CD4-positive, CD25-positive, alpha-beta regulatory T cell (primary cell): ENCODE results near the gene SMG1. TPM values are rescaled to one million over a fixed set of nuclear protein-coding genes. Genes with fewer than 3 reads are reported as not detected.
A peak's percentile ranks its signal among the peaks of the same experiment; 100 is the strongest.
"Not testable (repeated sequence)": the region's sequence is repeated elsewhere in the genome, so short reads cannot be mapped to it uniquely, and the experiment has no call there.

Experiments
- ATAC-seq, 2 donors: fragments of 150-1000 bp; cut with Tn5 transposase; one replicate each; pipeline ENCODE4 v1.10.0; 2021; ENCODE audit warnings: low read depth in 2 of 2, moderate number of reproducible peaks in 2 of 2, moderate library complexity in 1 of 2
- DNase-seq, 3 donors: peaks; one replicate each; pipeline versions ENCODE4 v3.0.0 to v3.0.0-alpha.2; 2012 to 2022; ENCODE audit warnings: mixed read lengths in 1 of 3
- H3K27ac ChIP-seq: one replicate; pipeline ENCODE4 v1.7.0; 2013; ENCODE audit warnings: mild to moderate bottlenecking, low read length; ENCODE audit not compliant: insufficient read depth, poor library complexity, severe bottlenecking
- H3K27me3 ChIP-seq: one replicate; pipeline ENCODE4 v1.7.0; 2013; ENCODE audit warnings: low read length; ENCODE audit not compliant: control insufficient read depth, insufficient read depth
- H3K36me3 ChIP-seq: one replicate; pipeline ENCODE4 v1.7.0; 2013; ENCODE audit warnings: mild to moderate bottlenecking, low read length, moderate library complexity; ENCODE audit not compliant: control insufficient read depth, insufficient read depth
- H3K4me1 ChIP-seq: 2 replicates; pipeline ENCODE4 v1.7.0; 2013; ENCODE audit warnings: mild to moderate bottlenecking, low read length; ENCODE audit not compliant: insufficient read depth, control insufficient read depth, poor library complexity, severe bottlenecking
- H3K4me3 ChIP-seq: one replicate; pipeline ENCODE4 v1.7.0; 2013; ENCODE audit warnings: low read depth, mild to moderate bottlenecking, low read length, moderate library complexity
- H3K9me3 ChIP-seq, 2 experiments: 1 replicate in 1 of 2; 2 replicates in 1 of 2; pipeline ENCODE4 v1.7.0; 2013; ENCODE audit warnings: low read length in 2 of 2, mild to moderate bottlenecking in 1 of 2, moderate library complexity in 1 of 2; ENCODE audit not compliant: control insufficient read depth in 2 of 2
- H3K27ac Mint-ChIP-seq, 3 donors: one replicate each; pipeline ENCODE4 v1.8.0; 2020 to 2022; ENCODE audit warnings: mild to moderate bottlenecking in 3 of 3, mixed read lengths in 3 of 3, moderate library complexity in 2 of 3
- H3K27me3 Mint-ChIP-seq: one replicate; pipeline ENCODE4 v1.8.0; 2022; ENCODE audit warnings: mild to moderate bottlenecking, mixed read lengths
- H3K36me3 Mint-ChIP-seq: one replicate; pipeline ENCODE4 v1.8.0; 2020; ENCODE audit warnings: mixed read lengths
- H3K4me1 Mint-ChIP-seq, 4 donors: one replicate each; pipeline ENCODE4 v1.8.0; 2020 to 2022; ENCODE audit warnings: mixed read lengths in 4 of 4, mild to moderate bottlenecking in 1 of 4
- H3K4me3 Mint-ChIP-seq, 4 donors: one replicate each; pipeline ENCODE4 v1.8.0; 2020 to 2022; ENCODE audit warnings: mild to moderate bottlenecking in 4 of 4, mixed read lengths in 4 of 4, moderate library complexity in 3 of 4
- H3K9me3 Mint-ChIP-seq, 7 donors: one replicate each; pipeline ENCODE4 v1.8.0; 2020 to 2022; ENCODE audit warnings: mixed read lengths in 7 of 7, mild to moderate bottlenecking in 3 of 7, moderate library complexity in 2 of 7
- polyA plus RNA-seq, 4 donors: library from polyadenylated mRNA; unstranded; fragments of 300-500 nt; fragmentation: Illumina TruSeq; gene quantifications; one replicate each; pipeline ENCODE4 v1.2.3, GENCODE V29; 2021
- total RNA-seq: library from RNA; stranded (reverse); gene quantifications from one replicate; pipeline ENCODE4 v1.2.3, GENCODE V29; 2022

SMG1 gene
- total and polyA plus RNA-seq, 5 donors from 2014 or later: 9.2 to 200 (median 11.8) TPM

GRCh38 chr16:18783430-18784341 is 142.5 kb downstream of the SMG1 start:
- Mint-ChIP-seq H3K36me3 (peaks cover 50% of the 10 kb centered on the region), H3K4me3 (peak overlapping the region in 3 of 4 donors; percentile 5 to 71 (median 52)), H3K27me3 (no peaks in the 10 kb centered on the region), H3K27ac (peak overlapping the region; percentile 36 to 84 (median 57)), H3K4me1 (peaks cover 22 to 55% (median 44%) of the 10 kb centered on the region in 4 donors), H3K9me3 (no peaks in the 10 kb centered on the region)
- Histone ChIP-seq H3K36me3 (peaks cover 60% of the 10 kb centered on the region), H3K27me3 (no peaks in the 10 kb centered on the region), H3K4me3 (peak overlapping the region; percentile 2), H3K9me3 (no peaks in the 10 kb centered on the region), H3K27ac (peak overlapping the region; percentile 48), H3K4me1 (peaks cover 51% of the 10 kb centered on the region)
- no peak for ATAC-seq
- no peak for DNase-seq

DNA sequence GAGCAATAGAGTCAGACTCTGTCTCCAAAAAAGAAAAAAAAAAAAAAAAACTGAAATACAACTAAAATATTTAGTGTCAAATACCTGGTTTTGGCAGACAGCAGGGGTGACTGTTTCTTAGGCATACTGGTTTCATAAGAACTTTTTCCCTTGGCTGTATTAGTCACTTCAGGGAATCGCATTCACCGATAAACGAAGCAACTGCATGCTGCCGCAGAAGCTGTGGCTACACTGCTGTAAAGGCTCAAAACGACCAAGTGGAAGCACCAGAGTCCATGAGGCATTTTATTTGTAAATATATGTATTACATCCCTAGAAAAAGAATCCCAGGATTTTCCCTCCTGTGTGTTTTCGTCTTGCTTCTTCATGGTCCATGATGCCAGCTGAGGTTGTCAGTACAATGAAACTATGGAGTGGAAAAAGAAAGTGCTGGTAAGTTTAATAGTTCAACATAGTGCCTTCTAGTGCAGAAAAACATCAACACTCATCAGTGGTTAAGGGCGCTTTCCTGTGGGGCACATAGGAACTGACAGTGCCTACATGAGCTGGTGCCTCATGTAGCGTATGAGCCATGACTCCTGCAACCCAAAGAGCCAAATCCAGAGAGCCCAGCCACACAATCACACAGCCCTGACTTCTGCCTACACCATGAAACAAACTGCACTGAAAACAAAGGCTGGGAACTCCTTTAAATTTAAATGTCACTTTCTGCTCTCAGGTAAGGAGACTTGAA is 143.3 kb downstream of the SMG1 start:
- Histone ChIP-seq H3K27me3 (no peaks in the 10 kb centered on the region), H3K9me3 (no peaks in the 10 kb centered on the region), H3K27ac (no peak overlapping the region), H3K4me1 (peaks cover 43% of the 10 kb centered on the region), H3K36me3 (peaks cover 55% of the 10 kb centered on the region), H3K4me3 (peak overlapping the region; percentile 2)
- Mint-ChIP-seq H3K9me3 (no peaks in the 10 kb centered on the region), H3K36me3 (peaks cover 42% of the 10 kb centered on the region), H3K27me3 (no peaks in the 10 kb centered on the region), H3K4me1 (peaks cover 22 to 47% (median 37%) of the 10 kb centered on the region in 4 donors), H3K4me3 (peak overlapping the region in 3 of 4 donors; percentile 1 to 71 (median 52)), H3K27ac (peak overlapping the region; percentile 5 to 64 (median 57))
- ATAC-seq: peak; percentile 64 to 69
- peak in 1 of 3 donors; percentile 45 for DNase-seq

GRCh38 chr16:18781232-18781631 is 145.0 kb downstream of the SMG1 start:
- H3K4me1 ChIP-seq: peaks cover 28% of the 10 kb centered on the region
- peaks cover 15 to 32% (median 25%) of the 10 kb centered on the region in 4 donors for H3K4me1 Mint-ChIP-seq
- not testable (repeated sequence) for H3K27ac Mint-ChIP-seq, H3K4me3 Mint-ChIP-seq, H3K4me3 ChIP-seq, H3K27ac ChIP-seq, H3K27me3 Mint-ChIP-seq, H3K9me3 Mint-ChIP-seq, ATAC-seq, H3K9me3 ChIP-seq, DNase-seq, H3K27me3 ChIP-seq
- peaks cover 40% of the 10 kb centered on the region for H3K36me3 ChIP-seq
- H3K36me3 Mint-ChIP-seq: peaks cover 31% of the 10 kb centered on the region

DNA sequence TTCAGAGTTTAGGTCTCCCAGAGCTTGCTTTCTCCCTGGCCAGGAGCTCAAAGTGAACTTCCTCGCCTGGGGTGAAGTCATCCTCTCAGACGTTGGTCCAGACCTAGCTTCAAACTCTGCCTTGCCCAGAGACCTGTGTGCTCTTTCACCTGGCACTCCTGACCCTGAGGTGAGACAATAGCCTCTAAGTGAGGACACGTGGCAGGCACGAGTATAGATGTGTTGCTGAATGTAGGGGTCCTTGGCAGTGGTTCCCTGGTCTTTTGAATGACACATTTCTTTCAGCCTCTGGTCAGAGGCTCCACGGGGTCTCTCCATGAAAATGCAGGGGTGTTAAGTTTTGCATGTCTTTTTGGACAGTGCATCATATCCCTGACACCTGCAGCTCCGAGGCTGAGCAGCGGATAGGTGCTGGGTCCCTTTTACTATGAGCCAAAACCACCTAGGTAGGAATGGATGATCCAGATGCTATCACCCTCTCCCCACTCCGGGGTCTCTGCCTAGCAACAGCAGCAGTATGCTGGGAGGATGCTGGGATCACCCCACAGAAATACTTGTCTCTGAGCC is 145.7 kb downstream of the SMG1 start:
- not testable (repeated sequence) for H3K9me3 Mint-ChIP-seq, H3K27me3 Mint-ChIP-seq, H3K27ac ChIP-seq, H3K4me3 ChIP-seq, H3K4me3 Mint-ChIP-seq, H3K9me3 ChIP-seq, ATAC-seq, H3K27ac Mint-ChIP-seq, DNase-seq, H3K27me3 ChIP-seq
- Mint-ChIP-seq H3K36me3 (peaks cover 24% of the 10 kb centered on the region), H3K4me1 (peaks cover 11 to 25% (median 18%) of the 10 kb centered on the region in 4 donors)
- H3K4me1 ChIP-seq: peaks cover 21% of the 10 kb centered on the region
- H3K36me3 ChIP-seq: peaks cover 33% of the 10 kb centered on the region

DNA sequence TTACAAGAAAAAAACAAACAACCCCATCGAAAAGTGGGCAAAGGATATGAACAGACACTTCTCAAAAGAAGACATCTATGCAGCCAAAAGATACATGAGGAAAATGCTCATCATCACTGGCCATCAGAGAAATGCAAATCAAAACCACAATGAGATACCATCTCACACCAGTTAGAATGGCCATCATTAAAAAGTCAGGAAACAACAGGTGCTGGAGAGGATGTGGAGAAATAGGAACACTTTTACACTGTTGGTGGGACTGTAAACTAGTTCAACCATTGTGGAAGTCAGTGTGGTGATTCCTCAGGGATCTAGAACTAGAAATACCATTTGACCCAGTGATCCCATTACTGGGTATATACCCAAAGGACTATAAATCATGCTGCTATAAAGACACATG is 148.5 kb downstream of the SMG1 start:
- H3K9me3 Mint-ChIP-seq, H3K27me3 ChIP-seq, H3K27ac ChIP-seq, H3K4me3 Mint-ChIP-seq, H3K27ac Mint-ChIP-seq, H3K4me3 ChIP-seq, H3K27me3 Mint-ChIP-seq, ATAC-seq, H3K9me3 ChIP-seq, DNase-seq, H3K4me1 ChIP-seq, H3K36me3 Mint-ChIP-seq, H3K4me1 Mint-ChIP-seq, H3K36me3 ChIP-seq: not testable (repeated sequence)

DNA sequence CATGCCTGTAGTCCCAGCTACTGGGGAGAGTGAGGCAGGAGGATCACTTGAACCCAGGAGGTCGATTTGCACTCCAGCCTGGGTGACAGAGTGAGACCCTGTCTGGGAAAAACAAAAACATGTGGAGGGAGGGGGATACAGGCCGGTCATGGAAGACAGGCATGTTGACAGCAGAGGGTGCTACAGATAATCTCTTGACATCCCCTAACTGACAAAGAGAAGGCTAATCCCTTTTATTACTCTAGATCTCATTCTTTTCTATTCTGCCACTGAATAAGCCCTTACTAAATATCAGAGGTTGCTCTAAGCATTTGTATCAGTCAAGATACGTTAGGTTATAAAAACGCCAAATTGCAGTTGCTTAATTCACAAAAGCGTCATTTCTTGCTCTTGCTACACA is 149.9 kb downstream of the SMG1 start:
- H3K36me3 ChIP-seq, H3K27me3 ChIP-seq, H3K4me3 ChIP-seq, DNase-seq, H3K9me3 ChIP-seq, ATAC-seq, H3K36me3 Mint-ChIP-seq, H3K27ac Mint-ChIP-seq, H3K4me1 ChIP-seq, H3K27me3 Mint-ChIP-seq, H3K9me3 Mint-ChIP-seq, H3K4me1 Mint-ChIP-seq, H3K4me3 Mint-ChIP-seq, H3K27ac ChIP-seq: not testable (repeated sequence)

DNA sequence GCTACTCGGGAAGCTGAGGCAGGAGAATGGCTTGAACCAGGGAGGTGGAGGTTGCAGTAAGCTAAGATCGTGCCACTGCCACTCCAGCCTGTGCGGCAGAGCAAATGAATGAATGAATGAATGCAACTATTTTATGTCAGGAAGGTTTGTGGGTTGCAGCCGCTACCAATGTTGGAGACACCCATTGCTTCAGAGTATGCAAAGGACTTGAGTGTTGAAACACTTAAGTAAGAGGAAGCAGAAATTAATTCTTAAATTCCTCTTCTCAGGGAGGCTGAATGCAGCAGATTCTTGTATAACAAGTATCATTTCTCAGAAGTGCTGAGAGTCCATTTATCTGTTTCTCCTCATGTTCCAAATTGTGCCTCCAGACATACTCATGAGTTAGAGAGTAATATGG is 151.6 kb downstream of the SMG1 start:
- not testable (repeated sequence) for H3K4me1 ChIP-seq, H3K27ac ChIP-seq, H3K27me3 Mint-ChIP-seq, H3K27me3 ChIP-seq, H3K36me3 ChIP-seq, H3K36me3 Mint-ChIP-seq, H3K4me3 ChIP-seq, ATAC-seq, H3K27ac Mint-ChIP-seq, H3K9me3 ChIP-seq, H3K9me3 Mint-ChIP-seq, DNase-seq, H3K4me3 Mint-ChIP-seq, H3K4me1 Mint-ChIP-seq
